Liver (tissue), 3 donors: ENCODE results near the gene GHITM.

Experiments used
- GABPA ChIP-seq, 2 donors: IDR thresholded peaks in 1 of 2; conservative IDR thresholded peaks in 1 of 2; 2 replicates each; pipeline ENCODE4 v1.6.1; 2016; ENCODE audit warnings: antibody characterized with exemption in 2 of 2, mild to moderate bottlenecking in 1 of 2, moderate library complexity in 1 of 2
- YY1 ChIP-seq: IDR thresholded peaks from 2 replicates; pipeline ENCODE4 v1.6.1; 2016; ENCODE audit warnings: antibody characterized with exemption, mild to moderate bottlenecking
- TF ChIP-seq, protein P1 (sequence below): fragments of 150-350 bp; IDR thresholded peaks from 2 replicates; pipeline ENCODE4 v1.5.1; 2017; ENCODE audit warnings: improper control_type of control experiment, low read depth, low read length; ENCODE audit not compliant: missing input control
- TF ChIP-seq, protein P2 (sequence below): IDR thresholded peaks from 2 replicates; pipeline ENCODE4 v1.6.1; 2016; ENCODE audit warnings: antibody characterized with exemption
- TF ChIP-seq, protein P3 (sequence below): IDR thresholded peaks from 2 replicates; pipeline ENCODE4 v1.6.1; 2016; ENCODE audit warnings: antibody characterized with exemption, mild to moderate bottlenecking
- donor health status: healthy.
- donor health status: healthy.

DNA sequence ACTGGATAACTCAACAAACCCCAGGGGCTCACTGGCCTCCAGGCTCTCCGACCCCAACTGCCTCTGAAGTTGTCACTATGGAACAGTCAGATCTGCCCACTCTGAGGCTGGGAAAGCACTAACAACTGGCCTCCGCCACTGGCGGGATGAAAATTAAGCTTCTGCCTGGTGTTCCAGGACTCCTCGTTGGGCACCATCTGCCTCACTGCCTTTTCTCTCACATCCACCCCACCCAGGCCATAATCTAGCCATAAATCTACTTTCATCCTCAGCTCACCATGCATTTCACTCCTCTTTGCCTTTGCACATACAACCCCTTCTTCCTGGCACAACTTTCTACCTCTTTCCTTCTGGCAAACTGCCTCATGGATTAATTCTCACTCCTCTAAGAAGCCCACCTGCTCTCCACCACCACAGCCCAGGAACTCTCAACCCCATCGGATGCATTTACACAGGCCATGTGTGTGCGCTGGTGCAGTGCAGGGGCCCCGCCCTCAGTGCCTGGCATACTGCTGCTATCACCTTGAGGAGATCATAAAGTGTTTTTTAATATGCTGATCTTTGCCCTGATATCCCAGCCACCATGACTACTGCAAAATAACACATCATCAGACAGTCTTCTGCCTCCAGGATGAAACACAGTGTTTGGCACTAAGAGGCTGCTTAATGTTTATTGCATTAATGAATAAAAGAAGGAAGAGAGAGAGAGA lies 59.1 kb downstream of the GHITM start:
- TF ChIP-seq, protein P1, sequence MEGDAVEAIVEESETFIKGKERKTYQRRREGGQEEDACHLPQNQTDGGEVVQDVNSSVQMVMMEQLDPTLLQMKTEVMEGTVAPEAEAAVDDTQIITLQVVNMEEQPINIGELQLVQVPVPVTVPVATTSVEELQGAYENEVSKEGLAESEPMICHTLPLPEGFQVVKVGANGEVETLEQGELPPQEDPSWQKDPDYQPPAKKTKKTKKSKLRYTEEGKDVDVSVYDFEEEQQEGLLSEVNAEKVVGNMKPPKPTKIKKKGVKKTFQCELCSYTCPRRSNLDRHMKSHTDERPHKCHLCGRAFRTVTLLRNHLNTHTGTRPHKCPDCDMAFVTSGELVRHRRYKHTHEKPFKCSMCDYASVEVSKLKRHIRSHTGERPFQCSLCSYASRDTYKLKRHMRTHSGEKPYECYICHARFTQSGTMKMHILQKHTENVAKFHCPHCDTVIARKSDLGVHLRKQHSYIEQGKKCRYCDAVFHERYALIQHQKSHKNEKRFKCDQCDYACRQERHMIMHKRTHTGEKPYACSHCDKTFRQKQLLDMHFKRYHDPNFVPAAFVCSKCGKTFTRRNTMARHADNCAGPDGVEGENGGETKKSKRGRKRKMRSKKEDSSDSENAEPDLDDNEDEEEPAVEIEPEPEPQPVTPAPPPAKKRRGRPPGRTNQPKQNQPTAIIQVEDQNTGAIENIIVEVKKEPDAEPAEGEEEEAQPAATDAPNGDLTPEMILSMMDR: no peak
- TF ChIP-seq, protein P2, sequence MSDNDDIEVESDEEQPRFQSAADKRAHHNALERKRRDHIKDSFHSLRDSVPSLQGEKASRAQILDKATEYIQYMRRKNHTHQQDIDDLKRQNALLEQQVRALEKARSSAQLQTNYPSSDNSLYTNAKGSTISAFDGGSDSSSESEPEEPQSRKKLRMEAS: no peak
- no peak for TF ChIP-seq YY1
- no peak for TF ChIP-seq GABPA (IDR thresholded peaks at IDR 0.05 in 1 of 2, conservative IDR thresholded peaks at IDR 0.05 in 1 of 2)
- TF ChIP-seq, protein P3, sequence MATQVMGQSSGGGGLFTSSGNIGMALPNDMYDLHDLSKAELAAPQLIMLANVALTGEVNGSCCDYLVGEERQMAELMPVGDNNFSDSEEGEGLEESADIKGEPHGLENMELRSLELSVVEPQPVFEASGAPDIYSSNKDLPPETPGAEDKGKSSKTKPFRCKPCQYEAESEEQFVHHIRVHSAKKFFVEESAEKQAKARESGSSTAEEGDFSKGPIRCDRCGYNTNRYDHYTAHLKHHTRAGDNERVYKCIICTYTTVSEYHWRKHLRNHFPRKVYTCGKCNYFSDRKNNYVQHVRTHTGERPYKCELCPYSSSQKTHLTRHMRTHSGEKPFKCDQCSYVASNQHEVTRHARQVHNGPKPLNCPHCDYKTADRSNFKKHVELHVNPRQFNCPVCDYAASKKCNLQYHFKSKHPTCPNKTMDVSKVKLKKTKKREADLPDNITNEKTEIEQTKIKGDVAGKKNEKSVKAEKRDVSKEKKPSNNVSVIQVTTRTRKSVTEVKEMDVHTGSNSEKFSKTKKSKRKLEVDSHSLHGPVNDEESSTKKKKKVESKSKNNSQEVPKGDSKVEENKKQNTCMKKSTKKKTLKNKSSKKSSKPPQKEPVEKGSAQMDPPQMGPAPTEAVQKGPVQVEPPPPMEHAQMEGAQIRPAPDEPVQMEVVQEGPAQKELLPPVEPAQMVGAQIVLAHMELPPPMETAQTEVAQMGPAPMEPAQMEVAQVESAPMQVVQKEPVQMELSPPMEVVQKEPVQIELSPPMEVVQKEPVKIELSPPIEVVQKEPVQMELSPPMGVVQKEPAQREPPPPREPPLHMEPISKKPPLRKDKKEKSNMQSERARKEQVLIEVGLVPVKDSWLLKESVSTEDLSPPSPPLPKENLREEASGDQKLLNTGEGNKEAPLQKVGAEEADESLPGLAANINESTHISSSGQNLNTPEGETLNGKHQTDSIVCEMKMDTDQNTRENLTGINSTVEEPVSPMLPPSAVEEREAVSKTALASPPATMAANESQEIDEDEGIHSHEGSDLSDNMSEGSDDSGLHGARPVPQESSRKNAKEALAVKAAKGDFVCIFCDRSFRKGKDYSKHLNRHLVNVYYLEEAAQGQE: no peak
